HCT116 (cell line): ENCODE data around the gene RWDD1. TPM values are rescaled to one million over a fixed set of nuclear protein-coding genes. Genes with fewer than 3 reads are reported as not detected.

Experiments
- ATAC-seq: fragments of 200-7000 bp; cut with Tn5 transposase; 2 replicates; pipeline ENCODE4 v1.9.1; 2020; ENCODE audit warnings: mild to moderate bottlenecking, moderate library complexity
- BruUV-seq: library from RNA; stranded (reverse); fragments of 400-500 nt; replicated peaks from 2 replicates; lab custom pipeline; 2021; lab: Mats Ljungman, UMichigan
- CTCF ChIA-PET: fragments of 300-600 bp; sonication (Branson Sonifier 250); formaldehyde crosslinking; loops from one replicate; lab custom pipeline; 2021; ENCODE audit warnings: antibody characterized with exemption; lab: Charles Lee
- POLR2A ChIA-PET: fragments of 300-600, 350-600 bp; sonication (Branson Sonifier 250); formaldehyde crosslinking; loops from one replicate; lab custom pipeline; 2021; ENCODE audit warnings: antibody characterized with exemption; lab: Charles Lee
- RAD21 ChIA-PET, 2 experiments: fragments of 300-600 bp; sonication (Branson Sonifier 250); formaldehyde crosslinking; loops; one replicate each; lab custom pipeline; 2023; ENCODE audit warnings: low total read pairs in 2 of 2; ENCODE audit not compliant: uncharacterized antibody in 2 of 2, unreplicated experiment in 2 of 2, low non-redundant PET in 1 of 2; lab: Charles Lee
- DNase-seq: peaks from one replicate; pipeline ENCODE4 v3.0.0-alpha.2; 2010; ENCODE audit warnings: low read depth, low spot score
- H2AFZ ChIP-seq: fragments of 200-600 bp; shearing (Covaris generic), sonication (generic); 2 replicates; pipeline ENCODE4 v1.6.1; 2017; ENCODE audit warnings: low read depth, mixed run types, mixed read lengths, antibody characterized with exemption, low read length; ENCODE audit not compliant: poor library complexity, severe bottlenecking
- H3K27ac ChIP-seq: 2 replicates; pipeline ENCODE4 v1.5.1; 2012; ENCODE audit warnings: low read depth, low read length
- H3K27me3 ChIP-seq: fragments of 200-600 bp; sonication (generic); 2 replicates; pipeline ENCODE4 v1.6.1; 2016; ENCODE audit warnings: mixed run types, low read length, mixed read lengths; ENCODE audit not compliant: insufficient read depth
- H3K36me3 ChIP-seq, 2 experiments: fragments of 200-500 bp in 1 of 2; fragments of 200-600 bp in 1 of 2; sonication (Bioruptor generic) in 1 of 2; sonication (generic) in 1 of 2; 2 replicates each; pipeline versions ENCODE4 v1.5.1 to v1.6.1; 2014 to 2016; ENCODE audit warnings: low read length in 2 of 2, inconsistent platforms in 1 of 2, mixed read lengths in 1 of 2, mixed run types in 1 of 2; ENCODE audit not compliant: insufficient read depth in 2 of 2, control insufficient read depth in 1 of 2
- H3K4me1 ChIP-seq, 2 experiments: fragments of 200-600 bp in 1 of 2; sonication (generic) in 1 of 2; 2 replicates each; pipeline versions ENCODE4 v1.5.1 to v1.6.1; 2012 to 2017; ENCODE audit warnings: low read length in 2 of 2, inconsistent platforms in 1 of 2, mild to moderate bottlenecking in 1 of 2, mixed read lengths in 1 of 2, mixed run types in 1 of 2, moderate library complexity in 1 of 2; ENCODE audit not compliant: insufficient read depth in 2 of 2, control insufficient read depth in 1 of 2
- H3K4me2 ChIP-seq: fragments of 200-600 bp; sonication (generic); 2 replicates; pipeline ENCODE4 v1.6.1; 2017; ENCODE audit warnings: mixed run types, low read length, mixed read lengths
- H3K4me3 ChIP-seq, 2 experiments: fragments of 200-600 bp in 1 of 2; sonication (generic) in 1 of 2; replicated peaks in 1 of 2; 2 replicates each; pipeline ENCODE4 v1.5.1; 2011 to 2016; ENCODE audit warnings: low read length in 2 of 2, control low read depth in 1 of 2, low read depth in 1 of 2, mild to moderate bottlenecking in 1 of 2, mixed read lengths in 1 of 2, mixed run types in 1 of 2
- H3K79me2 ChIP-seq: fragments of 200-600 bp; sonication (generic); 2 replicates; pipeline ENCODE4 v1.6.1; 2017; ENCODE audit warnings: mild to moderate bottlenecking, mixed run types, low read length, moderate library complexity, mixed read lengths; ENCODE audit not compliant: insufficient read depth
- H3K9ac ChIP-seq: fragments of 200-600 bp; sonication (generic); 2 replicates; pipeline ENCODE4 v1.6.1; 2016; ENCODE audit warnings: low read length, mixed read lengths
- H3K9me2 ChIP-seq: fragments of 200-600 bp; sonication (generic), shearing (Covaris generic); 2 replicates; pipeline ENCODE4 v1.6.1; 2017; ENCODE audit warnings: mixed run types, mild to moderate bottlenecking, moderate library complexity; ENCODE audit not compliant: insufficient read depth
- H3K9me3 ChIP-seq, 2 experiments: fragments of 200-500 bp in 1 of 2; fragments of 200-600 bp in 1 of 2; sonication (Bioruptor generic) in 1 of 2; sonication (generic) in 1 of 2; 2 replicates each; pipeline ENCODE4 v1.6.1; 2014 to 2017; ENCODE audit warnings: low read length in 2 of 2, mixed read lengths in 2 of 2, inconsistent platforms in 1 of 2, low read depth in 1 of 2, mild to moderate bottlenecking in 1 of 2, mixed run types in 1 of 2, moderate library complexity in 1 of 2; ENCODE audit not compliant: control insufficient read depth in 1 of 2, insufficient read depth in 1 of 2
- H4K20me1 ChIP-seq: fragments of 200-600 bp; sonication (generic), shearing (Covaris generic); 2 replicates; pipeline ENCODE4 v1.6.1; 2017; ENCODE audit warnings: mixed run types, mild to moderate bottlenecking, moderate library complexity; ENCODE audit not compliant: insufficient read depth
- CBX3 ChIP-seq: IDR thresholded peaks from 2 replicates; pipeline ENCODE4 v1.6.1; 2012; ENCODE audit warnings: low read depth
- CEBPB ChIP-seq: IDR thresholded peaks from 2 replicates; pipeline ENCODE4 v1.6.1; 2012; ENCODE audit warnings: low read depth
- EGR1 ChIP-seq: IDR thresholded peaks from 2 replicates; pipeline ENCODE4 v1.6.1; 2012; ENCODE audit warnings: low read depth
- ELF1 ChIP-seq: IDR thresholded peaks from 2 replicates; pipeline ENCODE4 v1.6.1; 2012; ENCODE audit warnings: low read depth, borderline replicate concordance
- EZH2 ChIP-seq: fragments of 200-600 bp; sonication (generic); IDR thresholded peaks from 2 replicates; pipeline ENCODE4 v1.6.1; 2017; ENCODE audit warnings: antibody characterized with exemption, mixed run types
- FOSL1 ChIP-seq: IDR thresholded peaks from 2 replicates; pipeline ENCODE4 v1.6.1; 2012; ENCODE audit warnings: low read depth
- JUND ChIP-seq: IDR thresholded peaks from 2 replicates; pipeline ENCODE4 v1.6.1; 2012
- MAX ChIP-seq: IDR thresholded peaks from 2 replicates; pipeline ENCODE4 v1.6.1; 2012
- POLR2A ChIP-seq: IDR thresholded peaks from 2 replicates; pipeline ENCODE4 v1.7.0; 2011; ENCODE audit warnings: borderline replicate concordance; ENCODE audit not compliant: insufficient read depth, insufficient read length; ENCODE audit errors: extremely low read depth
- POLR2AphosphoS5 ChIP-seq: IDR thresholded peaks from 2 replicates; pipeline ENCODE4 v1.6.1; 2011; ENCODE audit warnings: mild to moderate bottlenecking, low read depth, low read length, moderate library complexity
- REST ChIP-seq: IDR thresholded peaks from 2 replicates; pipeline ENCODE4 v1.6.1; 2012; ENCODE audit warnings: low read depth
- SIN3A ChIP-seq: IDR thresholded peaks from 2 replicates; pipeline ENCODE4 v1.6.1; 2012; ENCODE audit warnings: low read depth
- TCF7L2 ChIP-seq: IDR thresholded peaks from 2 replicates; pipeline ENCODE4 v1.7.0; 2011; ENCODE audit warnings: borderline replicate concordance, inconsistent platforms; ENCODE audit not compliant: insufficient read depth, insufficient read length; ENCODE audit errors: extremely low read depth
- YY1 ChIP-seq: IDR thresholded peaks from 2 replicates; pipeline ENCODE4 v1.6.1; 2011; ENCODE audit warnings: low read length, low read depth, moderate library complexity, mild to moderate bottlenecking; ENCODE audit not compliant: insufficient replicate concordance; ENCODE audit errors: extremely low read depth
- ZBTB33 ChIP-seq: IDR thresholded peaks from 2 replicates; pipeline ENCODE4 v1.6.1; 2011; ENCODE audit warnings: mild to moderate bottlenecking, low read length, moderate library complexity; ENCODE audit not compliant: insufficient replicate concordance; ENCODE audit errors: extremely low read depth
- ZFX ChIP-seq: fragments of 450-650 bp; IDR thresholded peaks from 2 replicates; pipeline ENCODE4 v1.6.1; 2017
- intact Hi-C: fragments of 100-400 bp; cut with micrococcal nuclease; formaldehyde crosslinking; loops from 2 replicates; pipeline ENCODE4 v1.10.0; 2022
- total RNA-seq: library from RNA; stranded (reverse); gene quantifications from one replicate; pipeline ENCODE4 v1.2.1, GENCODE V29; 2021; ENCODE audit not compliant: unreplicated experiment

The RWDD1 gene
- total RNA-seq, 1 experiment from 2014 or later: 24.4 TPM

GRCh38 chr6:116629563-116629981 is 58.3 kb downstream of the RWDD1 start:
- TF ChIP-seq ELF1 (no peak), ZBTB33 (no peak)
- Histone ChIP-seq H3K27ac (no peak overlapping the region), H3K9me2 (no peaks in the 10 kb centered on the region), H3K4me1 (peaks cover 2 to 4% of the 10 kb centered on the region in 2 experiments; a peak in 3 of 4 replicates), H3K79me2 (no peaks in the 10 kb centered on the region), H3K36me3 (0 out of 4 replicates have a peak, but pooled peaks cover 0 to 5% of the 10 kb centered on the region in 2 experiments), H2AFZ (no peak overlapping the region), H3K27me3 (no peaks in the 10 kb centered on the region), H4K20me1 (no peaks in the 10 kb centered on the region), H3K9me3 (no peaks in the 10 kb centered on the region; a peak in 1 of 4 replicates), H3K4me2 (no peak overlapping the region), H3K4me3 (no peak overlapping the region), H3K9ac (no peak overlapping the region)
- DNase-seq (no peak), ATAC-seq (no peak)
- RAD21 ChIA-PET: no interaction called here
- CTCF ChIA-PET: no interaction called here
- POLR2A ChIA-PET: no interaction called here
- intact Hi-C loops: no loop called here
- BruUV-seq: no TSS peak

GRCh38 chr6:116631379-116631990 is 60.2 kb downstream of the RWDD1 start:
- Histone ChIP-seq H2AFZ (no peak overlapping the region), H3K27me3 (no peaks in the 10 kb centered on the region), H3K9ac (no peak overlapping the region), H3K4me1 (no peaks in the 10 kb centered on the region), H3K9me2 (no peaks in the 10 kb centered on the region), H3K36me3 (peaks cover 0 to 13% of the 10 kb centered on the region in 2 experiments; a peak in 1 of 4 replicates), H3K27ac (no peak overlapping the region), H4K20me1 (no peaks in the 10 kb centered on the region; the same call in 1 of the 2 replicates), H3K9me3 (no peaks in the 10 kb centered on the region; a peak in 1 of 4 replicates), H3K4me3 (no peak overlapping the region), H3K4me2 (no peak overlapping the region), H3K79me2 (no peaks in the 10 kb centered on the region)
- intact Hi-C loops: no loop called here
- DNase-seq (no peak), ATAC-seq (no peak)
- RAD21 ChIA-PET: no interaction called here
- TF ChIP-seq EGR1: no peak
- no peak for TF ChIP-seq POLR2AphosphoS5
- TF ChIP-seq REST: no peak
- TF ChIP-seq YY1: no peak
- TF ChIP-seq FOSL1: no peak
- no peak for TF ChIP-seq POLR2A
- TF ChIP-seq JUND: no peak
- TF ChIP-seq ZFX: no peak
- TF ChIP-seq SIN3A: no peak
- no peak for TF ChIP-seq MAX
- no peak for TF ChIP-seq ELF1
- no peak for TF ChIP-seq EZH2
- TF ChIP-seq CBX3: no peak
- TF ChIP-seq CEBPB: no peak
- no peak for TF ChIP-seq TCF7L2
- no TSS peak for BruUV-seq
- CTCF ChIA-PET: no interaction called here
- POLR2A ChIA-PET: no interaction called here
